Anterior cingulate cortex (tissue), 58 donors: ENCODE measurements around the gene ARHGAP45.
A peak's percentile ranks its signal among the peaks of the same experiment; 100 is the strongest.
"Not testable (repeated sequence)": the region's sequence is repeated elsewhere in the genome, so short reads cannot be mapped to it uniquely, and the experiment has no call there.

Experiments used
- DNase-seq, 58 donors: peaks; one replicate each; lab custom pipeline; 2025; lab: John Stamatoyannopoulos, UW

ARHGAP45 gene, protein sequence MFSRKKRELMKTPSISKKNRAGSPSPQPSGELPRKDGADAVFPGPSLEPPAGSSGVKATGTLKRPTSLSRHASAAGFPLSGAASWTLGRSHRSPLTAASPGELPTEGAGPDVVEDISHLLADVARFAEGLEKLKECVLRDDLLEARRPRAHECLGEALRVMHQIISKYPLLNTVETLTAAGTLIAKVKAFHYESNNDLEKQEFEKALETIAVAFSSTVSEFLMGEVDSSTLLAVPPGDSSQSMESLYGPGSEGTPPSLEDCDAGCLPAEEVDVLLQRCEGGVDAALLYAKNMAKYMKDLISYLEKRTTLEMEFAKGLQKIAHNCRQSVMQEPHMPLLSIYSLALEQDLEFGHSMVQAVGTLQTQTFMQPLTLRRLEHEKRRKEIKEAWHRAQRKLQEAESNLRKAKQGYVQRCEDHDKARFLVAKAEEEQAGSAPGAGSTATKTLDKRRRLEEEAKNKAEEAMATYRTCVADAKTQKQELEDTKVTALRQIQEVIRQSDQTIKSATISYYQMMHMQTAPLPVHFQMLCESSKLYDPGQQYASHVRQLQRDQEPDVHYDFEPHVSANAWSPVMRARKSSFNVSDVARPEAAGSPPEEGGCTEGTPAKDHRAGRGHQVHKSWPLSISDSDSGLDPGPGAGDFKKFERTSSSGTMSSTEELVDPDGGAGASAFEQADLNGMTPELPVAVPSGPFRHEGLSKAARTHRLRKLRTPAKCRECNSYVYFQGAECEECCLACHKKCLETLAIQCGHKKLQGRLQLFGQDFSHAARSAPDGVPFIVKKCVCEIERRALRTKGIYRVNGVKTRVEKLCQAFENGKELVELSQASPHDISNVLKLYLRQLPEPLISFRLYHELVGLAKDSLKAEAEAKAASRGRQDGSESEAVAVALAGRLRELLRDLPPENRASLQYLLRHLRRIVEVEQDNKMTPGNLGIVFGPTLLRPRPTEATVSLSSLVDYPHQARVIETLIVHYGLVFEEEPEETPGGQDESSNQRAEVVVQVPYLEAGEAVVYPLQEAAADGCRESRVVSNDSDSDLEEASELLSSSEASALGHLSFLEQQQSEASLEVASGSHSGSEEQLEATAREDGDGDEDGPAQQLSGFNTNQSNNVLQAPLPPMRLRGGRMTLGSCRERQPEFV

DNA sequence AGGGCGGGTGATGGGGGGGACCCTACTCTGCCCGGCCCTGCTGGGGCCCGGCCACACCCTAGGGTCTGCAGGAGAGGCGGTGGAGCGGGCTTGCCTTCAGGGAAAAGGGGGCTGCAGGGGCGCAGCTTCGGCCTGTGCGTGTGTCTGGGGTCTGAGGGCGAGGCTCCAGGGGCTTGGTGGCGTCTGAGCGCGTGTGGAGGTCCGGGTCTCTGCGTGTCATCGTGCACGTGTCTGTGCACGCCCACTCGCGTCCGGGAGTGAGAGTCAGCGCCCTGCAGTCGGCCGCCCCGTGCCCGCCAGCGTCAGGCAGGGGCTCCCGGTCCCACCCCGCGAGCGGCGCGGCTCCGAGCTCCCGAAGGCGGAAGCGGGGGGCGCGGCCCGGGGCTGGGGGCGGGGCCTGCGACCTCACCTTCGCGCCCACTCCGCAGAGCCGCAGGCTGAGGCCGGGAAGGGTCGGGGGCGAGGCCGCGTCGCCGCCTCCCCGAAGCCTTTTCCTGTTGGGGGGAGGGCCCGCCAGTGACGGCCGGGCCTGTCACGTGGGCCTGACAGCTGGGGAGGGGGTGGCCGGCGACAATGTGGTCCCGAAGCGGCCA lies at the start of gene ARHGAP45:
Gene ARHGAP45, plus strand, starts transcription at position 420 of the 593 bp plus-strand sequence. CDS start 239 bp downstream, outside the sequence.
- peak in 1 of 58 donors; percentile 24 for DNase-seq

- DNase-seq, result no peak
These were observed 49.1 kb upstream of the ARHGAP45 start for GRCh38 chr19:1017906-1018305.

DNA sequence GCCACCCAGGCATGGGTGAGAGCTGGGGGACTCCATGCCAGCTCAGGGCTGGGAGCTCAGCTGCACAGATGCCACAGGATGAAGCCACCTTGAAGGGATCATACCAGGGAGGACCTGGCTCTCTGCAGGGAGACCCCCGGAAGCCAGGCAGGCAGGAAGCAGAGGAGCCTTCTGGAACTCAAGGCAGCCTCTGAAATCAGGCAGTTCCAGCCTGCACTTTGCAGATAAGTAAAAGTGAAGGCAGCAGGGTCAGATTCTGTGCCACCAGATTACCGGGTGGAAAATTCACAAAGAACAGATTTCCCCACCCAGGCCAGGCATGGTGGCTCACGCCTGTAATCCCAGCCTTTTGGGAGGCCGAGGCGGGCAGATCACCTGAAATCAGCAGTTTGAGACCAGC lies 48.6 kb upstream of the ARHGAP45 start:
- no peak for DNase-seq

GRCh38 chr19:1018932-1019615 lies 47.9 kb upstream of the ARHGAP45 start:
- no peak for DNase-seq

- no peak for DNase-seq
These were observed 47.4 kb upstream of the ARHGAP45 start for GRCh38 chr19:1019616-1019961.

- peak in 12 of 58 donors; percentile 19 to 73 (median 51) for DNase-seq
These were observed 46.7 kb upstream of the ARHGAP45 start for GRCh38 chr19:1019980-1020867.

- peak; percentile 45 to 98 (median 94) for DNase-seq
These were observed 46.0 kb upstream of the ARHGAP45 start, which contains the start of gene TMEM259 for GRCh38 chr19:1020868-1021425. Gene TMEM259 (minus strand): TSS chr19:1021123. CDS start chr19:1020996, 127 bp downstream.

DNA sequence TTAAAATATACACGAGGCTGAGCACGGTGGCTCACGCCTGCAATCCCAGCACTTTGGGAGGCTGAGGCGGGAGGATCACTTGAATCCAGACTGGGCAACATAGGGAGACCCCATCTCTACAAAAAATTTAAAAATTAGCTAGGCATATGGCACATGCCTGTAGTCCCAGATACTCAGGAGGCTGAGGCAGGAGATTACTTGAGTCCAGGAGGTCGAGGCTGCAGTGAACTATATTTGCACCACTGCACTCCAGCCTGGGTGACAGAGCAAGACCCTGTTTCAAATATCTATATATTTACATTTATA lies 43.1 kb upstream of the ARHGAP45 start:
- not testable (repeated sequence) for DNase-seq

GRCh38 chr19:1025080-1025479 lies 41.9 kb upstream of the ARHGAP45 start:
- not testable (repeated sequence) for DNase-seq

- DNase-seq, result peak in 4 of 58 donors; percentile 13 to 36 (median 24)
These were observed 40.8 kb upstream of the ARHGAP45 start, which contains the start of gene CNN2 for GRCh38 chr19:1025960-1026782. Gene CNN2 (plus strand): TSS chr19:1026608. CDS start chr19:1026662, 54 bp downstream.

- DNase-seq, result no peak
These were observed 40.0 kb upstream of the ARHGAP45 start for GRCh38 chr19:1026783-1027649.

GRCh38 chr19:1027650-1028061 lies 39.3 kb upstream of the ARHGAP45 start:
- no peak for DNase-seq

DNA sequence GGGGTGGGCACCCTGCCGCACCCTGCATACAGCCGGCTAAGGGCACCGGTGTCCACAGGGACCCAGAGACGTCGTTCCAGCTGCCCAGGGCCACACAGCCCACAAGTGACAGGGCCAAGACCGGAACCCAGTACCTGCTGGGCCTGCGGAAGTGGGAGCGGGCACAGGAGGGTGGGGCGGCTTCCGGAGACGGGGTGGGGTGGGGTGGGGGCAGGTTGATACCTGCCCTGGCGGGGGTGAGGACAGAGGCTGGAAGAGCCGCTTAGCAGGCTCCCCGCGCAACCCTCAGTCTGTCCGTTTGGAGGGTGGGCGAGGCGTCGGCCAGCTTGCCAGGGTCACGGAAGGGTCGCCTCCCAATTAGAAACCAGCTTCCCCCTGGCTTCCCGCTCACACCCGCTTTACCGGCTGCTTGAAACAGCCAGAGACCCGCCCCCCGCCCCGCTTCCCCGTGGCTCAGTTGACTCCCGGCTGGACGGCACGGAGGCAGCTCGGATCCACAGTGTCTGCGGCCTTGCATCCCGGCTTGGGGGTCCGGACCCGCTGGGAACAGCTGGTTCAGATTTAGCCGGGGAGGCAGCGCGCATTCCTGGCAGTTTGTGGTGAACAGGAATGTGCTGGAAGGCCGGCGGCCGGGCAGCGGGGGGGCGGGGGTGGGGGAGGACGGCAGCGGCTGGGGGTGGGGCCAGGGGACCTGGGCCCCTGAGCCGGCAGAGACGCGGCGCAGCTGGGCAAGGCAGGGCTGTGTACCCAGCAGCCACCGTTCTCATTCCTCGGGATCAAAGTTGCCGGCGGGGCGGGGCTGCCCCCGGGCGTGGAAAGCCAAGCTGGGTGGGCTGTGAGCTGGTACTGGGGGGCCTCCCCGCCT lies 38.7 kb upstream of the ARHGAP45 start:
- DNase-seq, result peak in 4 of 58 donors; percentile 22 to 30 (median 26)

DNA sequence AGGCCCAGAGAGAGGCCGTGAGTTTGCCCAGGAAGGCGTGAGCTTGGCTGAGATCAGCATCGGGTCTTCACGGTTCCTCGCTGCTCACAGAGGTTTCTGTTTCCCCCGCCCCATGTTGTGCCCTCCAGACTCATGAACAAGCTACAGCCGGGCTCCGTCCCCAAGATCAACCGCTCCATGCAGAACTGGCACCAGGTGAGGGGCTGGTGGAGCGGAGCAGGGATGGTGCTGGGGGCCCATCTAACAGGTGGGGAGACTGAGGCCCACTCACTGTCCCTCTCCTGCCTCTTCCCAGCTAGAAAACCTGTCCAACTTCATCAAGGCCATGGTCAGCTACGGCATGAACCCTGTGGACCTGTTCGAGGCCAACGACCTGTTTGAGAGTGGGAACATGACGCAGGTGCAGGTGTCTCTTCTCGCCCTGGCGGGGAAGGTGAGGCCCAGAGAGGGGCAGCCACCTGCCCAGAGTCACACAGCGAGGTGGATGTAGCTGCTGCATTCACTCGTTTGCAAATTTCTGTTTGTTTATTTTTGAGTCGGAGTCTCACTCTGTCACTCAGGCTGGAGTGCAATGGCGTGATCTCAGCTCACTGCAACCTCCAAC lies 34.6 kb upstream of the ARHGAP45 start:
- DNase-seq, result no peak

DNA sequence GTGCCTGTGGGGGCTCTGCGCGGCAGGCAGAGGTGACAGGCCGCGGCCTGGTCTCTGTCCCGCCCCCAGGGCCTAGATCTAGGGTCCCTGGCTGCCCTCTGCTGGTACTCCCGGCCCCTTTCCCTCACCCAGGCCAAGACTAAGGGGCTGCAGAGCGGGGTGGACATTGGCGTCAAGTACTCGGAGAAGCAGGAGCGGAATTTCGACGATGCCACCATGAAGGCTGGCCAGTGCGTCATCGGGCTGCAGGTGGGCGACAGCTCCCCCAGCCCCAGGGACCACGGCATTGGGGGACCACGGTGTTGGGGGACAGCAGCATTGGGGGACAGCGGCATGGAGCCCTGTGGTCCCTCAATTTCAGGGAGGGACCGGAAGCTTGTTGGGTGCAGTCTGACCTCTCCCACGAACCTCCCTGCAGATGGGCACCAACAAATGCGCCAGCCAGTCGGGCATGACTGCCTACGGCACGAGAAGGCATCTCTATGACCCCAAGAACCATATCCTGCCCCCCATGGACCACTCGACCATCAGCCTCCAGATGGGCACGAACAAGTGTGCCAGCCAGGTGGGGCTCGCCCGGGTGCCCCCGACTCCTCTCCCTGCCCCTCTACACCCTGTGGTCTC lies 30.9 kb upstream of the ARHGAP45 start:
- DNase-seq, result no peak
